NK-92 (cell line): ENCODE measurements around the gene INSIG1.

Experiments used
- DNase-seq: peaks from one replicate; lab custom pipeline; 2025; ENCODE audit not compliant: unreplicated experiment; lab: John Stamatoyannopoulos, UW

The INSIG1 gene

DNA sequence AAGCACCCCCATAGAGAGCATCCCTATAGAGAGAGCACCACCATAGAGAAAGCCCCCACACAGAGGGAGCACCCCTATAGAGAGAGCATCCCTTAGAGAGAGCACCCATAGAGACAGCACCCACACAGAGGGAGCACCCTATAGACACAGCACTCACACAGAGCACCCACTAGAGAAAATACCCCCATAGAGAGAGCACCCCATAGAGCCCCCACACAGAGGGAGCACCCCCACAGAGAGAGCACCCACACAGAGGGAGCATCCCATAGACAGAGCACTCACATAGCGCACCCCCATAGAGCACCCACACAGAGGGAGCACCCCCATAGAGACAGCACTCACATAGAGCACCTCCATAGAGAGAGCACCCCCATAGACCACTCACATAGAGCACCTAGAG lies 48.6 kb downstream of the INSIG1 start:
- no peak for DNase-seq

GRCh38 chr7:155348806-155349205 lies 51.1 kb downstream of the INSIG1 start:
- DNase-seq: no peak

DNA sequence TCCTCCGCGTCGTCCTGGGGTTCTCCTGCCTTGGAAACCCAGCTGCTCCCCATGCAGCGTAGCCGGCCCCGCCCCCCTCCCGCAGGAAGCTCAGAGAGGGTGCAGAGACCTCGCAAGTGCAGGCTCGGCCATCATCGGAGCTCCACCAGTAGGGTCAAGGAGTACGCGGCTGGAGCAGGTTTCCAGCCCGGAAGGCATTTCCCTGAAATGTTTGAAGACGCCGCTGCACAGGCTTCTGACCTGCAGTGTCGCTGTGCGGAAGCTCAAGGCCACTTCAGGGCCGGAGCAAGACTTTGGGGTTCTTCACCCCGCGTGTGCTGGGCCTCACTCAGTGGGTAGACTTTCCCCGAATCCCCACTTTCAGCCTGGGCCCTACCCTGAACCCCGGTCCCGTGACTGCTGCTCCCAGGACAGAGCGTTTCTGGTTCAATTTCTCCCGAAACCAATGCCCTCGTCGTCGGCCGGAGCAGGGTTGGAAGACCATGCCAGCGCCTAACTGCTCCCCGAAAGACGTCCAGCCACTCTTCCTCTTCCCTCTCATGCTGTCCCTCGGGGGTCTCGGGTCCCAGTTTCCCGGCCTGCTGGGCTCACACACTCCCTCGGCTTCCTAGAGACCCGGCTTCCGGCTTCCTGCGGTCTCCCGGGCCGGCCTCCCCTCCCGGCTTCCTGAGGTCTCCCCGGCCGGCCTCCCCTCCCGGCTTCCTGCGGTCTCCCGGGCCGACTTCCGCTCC lies 52.1 kb downstream of the INSIG1 start:
- DNase-seq: no peak

DNA sequence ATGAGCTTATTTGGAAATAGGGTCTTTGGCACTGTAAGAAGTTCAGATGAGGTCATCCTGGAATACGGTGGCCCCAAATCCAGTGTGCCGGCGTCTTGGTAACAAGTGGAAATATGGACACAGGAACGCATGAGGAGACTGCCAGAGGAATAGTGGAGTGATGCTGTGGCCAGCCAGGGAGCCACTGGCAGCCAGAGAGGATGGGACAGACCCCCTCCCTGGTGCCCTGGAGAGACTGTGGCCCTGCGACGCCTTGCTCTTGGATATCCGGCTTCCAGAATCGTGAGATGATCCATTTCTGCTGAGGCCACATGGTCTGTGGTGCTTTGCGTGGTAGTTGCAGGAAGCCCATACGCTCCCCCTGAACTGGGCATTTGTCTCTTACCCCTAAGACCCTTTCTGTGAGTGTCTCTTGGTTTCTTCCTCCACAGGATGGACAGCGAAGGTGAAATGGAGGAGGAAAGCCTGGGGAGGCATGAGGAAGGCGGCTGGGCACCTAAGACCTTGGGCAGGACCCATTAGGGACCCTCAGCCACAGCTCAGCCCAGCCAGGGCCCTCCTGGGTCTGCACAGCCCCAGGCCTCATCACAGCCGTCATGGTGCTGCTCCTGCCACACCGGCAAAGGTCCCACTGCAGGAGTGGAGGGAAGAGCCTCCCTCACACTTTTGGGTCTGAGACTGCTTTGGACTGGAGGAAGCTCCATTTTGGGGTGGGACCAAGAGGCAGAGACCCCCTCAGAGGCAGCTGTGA lies 53.6 kb downstream of the INSIG1 start:
- no peak for DNase-seq

- no peak for DNase-seq
Observed at GRCh38 chr7:155352076-155352752, 54.5 kb downstream of the INSIG1 start.

DNA sequence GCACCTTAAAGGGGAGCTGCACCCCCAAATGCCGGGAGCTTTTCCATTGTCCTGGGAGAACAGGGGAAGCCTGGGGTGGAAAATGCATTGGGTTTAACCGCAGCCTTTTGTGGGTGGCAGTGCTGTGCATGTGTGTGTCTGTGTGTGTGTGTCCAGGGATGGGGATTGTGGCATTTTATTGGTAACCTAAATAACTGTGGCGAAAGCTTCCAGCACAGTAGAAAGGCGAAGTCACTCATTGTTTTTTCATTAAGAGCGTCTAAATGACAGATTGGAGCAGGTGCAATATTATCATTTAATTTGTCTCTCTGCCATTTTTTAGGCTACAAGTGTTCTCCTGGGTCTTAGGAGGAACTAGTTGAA lies 55.1 kb downstream of the INSIG1 start:
- no peak for DNase-seq

DNA sequence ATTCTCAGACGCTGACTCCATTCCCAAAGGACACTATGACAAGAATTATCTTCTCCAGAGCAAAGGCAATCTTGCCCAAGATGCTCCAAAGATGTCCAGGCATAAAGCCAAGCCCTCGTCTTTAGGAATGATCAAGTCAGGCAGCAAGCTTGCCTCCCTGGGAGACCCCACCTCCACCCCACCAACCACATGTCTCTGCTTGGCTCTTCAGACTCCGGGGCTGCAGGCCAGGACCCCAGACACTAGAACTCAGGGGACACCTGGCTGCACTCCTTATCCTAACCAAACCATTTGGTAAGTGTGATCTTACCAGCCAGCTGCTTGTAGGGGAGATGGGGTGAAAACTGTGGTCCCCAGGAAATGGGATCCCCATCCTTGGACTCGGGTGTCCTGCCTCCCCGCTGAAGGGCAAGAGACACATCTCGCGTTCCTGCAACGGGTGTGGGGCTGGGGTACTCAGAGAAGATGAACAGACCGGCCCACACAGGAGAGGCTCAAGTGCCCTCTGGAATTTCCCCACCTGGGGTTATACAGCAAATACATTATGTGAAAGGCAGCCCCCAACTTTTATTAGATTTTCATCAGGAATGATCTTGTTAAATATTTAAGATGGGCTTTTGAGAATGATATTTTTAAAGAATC lies 55.7 kb downstream of the INSIG1 start:
- DNase-seq: no peak

GRCh38 chr7:155354371-155355048 lies 56.8 kb downstream of the INSIG1 start:
- DNase-seq: no peak

- no peak for DNase-seq
Observed at GRCh38 chr7:155355176-155355575, 57.5 kb downstream of the INSIG1 start.

DNA sequence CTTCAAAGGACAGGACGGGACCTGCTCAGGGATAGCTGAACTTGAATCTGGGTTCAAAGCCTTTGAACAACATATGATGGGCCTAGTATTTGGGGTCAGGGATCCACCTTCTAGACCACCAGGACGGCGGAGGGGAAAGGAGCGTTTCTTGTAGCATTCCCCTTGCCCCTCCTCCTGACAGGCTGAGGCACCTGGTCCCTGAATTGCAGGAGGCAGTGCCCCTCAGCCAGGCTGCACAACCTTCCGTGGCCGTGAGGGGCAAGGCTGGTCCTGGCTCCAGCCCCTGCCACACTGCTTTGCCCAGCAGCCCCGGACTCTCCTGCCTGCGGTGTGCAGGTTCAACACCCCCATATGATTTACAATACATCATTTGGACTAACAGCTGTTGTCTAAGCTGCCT lies 58.1 kb downstream of the INSIG1 start:
- DNase-seq: no peak

DNA sequence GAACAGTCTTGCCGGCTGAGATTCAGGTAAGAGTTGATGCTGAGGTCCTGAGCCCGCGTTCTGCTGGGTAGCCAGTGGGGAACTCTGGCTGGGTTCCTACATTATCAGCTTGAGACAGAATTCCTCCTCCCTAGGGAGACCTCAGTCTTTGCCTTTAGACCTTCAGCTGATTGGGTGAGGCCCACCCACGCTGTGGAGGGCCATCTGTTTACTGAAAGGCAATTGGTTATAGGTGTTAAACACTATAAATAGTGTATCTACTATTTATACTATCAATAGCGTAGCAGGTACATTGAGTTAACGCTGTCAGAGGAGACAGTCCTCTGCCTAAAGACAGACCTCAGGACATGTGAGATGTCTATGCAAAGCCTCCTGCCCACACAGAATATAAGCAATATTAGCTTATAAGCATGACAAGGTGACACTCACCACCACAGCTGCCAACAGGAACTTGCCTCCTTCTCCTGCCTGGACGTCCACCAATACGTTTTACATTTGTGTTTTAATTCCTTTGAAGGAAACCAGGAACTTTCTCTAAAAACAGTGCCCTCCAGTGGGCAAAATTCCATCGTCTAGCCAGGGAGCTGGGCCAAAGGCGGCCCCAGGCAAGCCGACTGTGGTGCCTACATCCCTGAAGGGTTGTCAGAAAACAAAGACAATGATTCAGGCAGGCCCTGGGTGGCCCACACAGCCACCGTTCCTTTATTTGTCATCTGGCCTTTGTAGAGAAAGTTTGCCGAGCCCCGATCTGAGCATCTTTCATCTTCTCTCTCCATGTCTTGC lies 58.8 kb downstream of the INSIG1 start:
- no peak for DNase-seq

GRCh38 chr7:155357573-155358041 lies 59.9 kb downstream of the INSIG1 start:
- DNase-seq: no peak

DNA sequence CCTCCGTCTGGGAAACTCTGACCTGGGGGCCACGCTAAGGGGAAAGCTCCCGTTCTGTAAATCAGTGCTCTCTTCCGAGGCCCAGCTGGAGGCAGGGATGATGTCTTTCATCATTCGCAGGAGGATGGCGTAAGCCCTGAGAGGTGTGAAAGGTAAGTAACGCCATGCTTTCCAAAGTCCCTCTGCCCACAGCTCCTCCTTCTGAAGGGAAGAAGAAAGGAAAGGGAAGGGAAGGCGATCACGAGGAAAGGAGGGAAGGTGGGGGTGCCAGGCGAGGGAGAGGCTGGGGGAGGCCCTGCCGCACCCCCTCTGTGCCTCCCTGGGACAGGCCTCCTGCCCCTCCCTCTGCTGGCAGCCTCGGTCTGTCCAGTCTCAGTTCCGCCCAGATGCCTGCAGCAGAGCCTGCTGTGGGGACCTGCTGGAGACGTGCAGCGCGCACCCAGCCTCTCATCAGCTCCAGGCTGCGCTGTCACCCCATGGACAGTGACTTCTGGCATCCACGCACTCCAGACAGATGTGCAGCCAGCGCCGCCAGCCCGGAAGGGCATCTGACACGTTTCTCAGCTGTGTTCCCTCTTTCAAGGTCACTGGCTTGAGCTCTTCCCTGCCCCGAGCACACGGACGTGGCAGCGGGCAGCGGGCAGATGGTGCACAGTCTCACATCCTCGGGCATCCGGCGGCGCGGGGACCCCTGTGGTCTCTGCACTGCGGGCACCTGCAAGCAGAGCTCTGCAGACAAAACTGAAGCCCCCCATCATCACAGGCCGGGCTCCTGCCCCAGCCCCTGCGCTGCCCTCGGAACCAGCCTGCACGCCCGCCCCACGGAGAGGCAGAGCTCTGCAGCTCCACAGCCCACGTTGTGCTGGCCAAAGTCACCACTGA lies 60.6 kb downstream of the INSIG1 start:
- DNase-seq: no peak

- DNase-seq: no peak
Observed at GRCh38 chr7:155358948-155359712, 61.5 kb downstream of the INSIG1 start.
